Measurements from ENCODE around the gene DDX18. TPM values are rescaled to one million over a fixed set of nuclear protein-coding genes. Genes with fewer than 3 reads are reported as not detected.

The DDX18 gene
- total and polyA plus RNA-seq, 12 donors, result 17.5 to 40.4 (median 29.3) TPM

- Histone ChIP-seq H3K27me3 (peaks cover 0 to 36% (median 26%) of the 10 kb centered on the region in 7 donors), H3K36me3 (no peaks in the 10 kb centered on the region), H3K9me3 (peaks cover 0 to 8% (median 0%) of the 10 kb centered on the region in 11 donors), H3K4me1 (no peaks in the 10 kb centered on the region), H3K27ac (no peak overlapping the region), H3K4me3 (no peak overlapping the region)
- TF ChIP-seq CTCF (IDR thresholded peaks at IDR 0.05), result no peak
- DNase-seq (no peak), ATAC-seq (no peak)
- intact Hi-C loops (cut with DNase I), result no loop called here
Observed at GRCh38 chr2:117862459-117862858, 48.0 kb downstream of the DDX18 start.

GRCh38 chr2:117875786-117876185 is 61.3 kb downstream of the DDX18 start:
- no peak for TF ChIP-seq CTCF (IDR thresholded peaks at IDR 0.05)
- H3K27ac ChIP-seq, result no peak overlapping the region
- no peaks in the 10 kb centered on the region for H3K9me3 ChIP-seq
- WGBS, 2 donors, result 16 to 28% methylated on average over 1 of the region's 1 CpG
- DNase-seq, result no peak
- H3K36me3 ChIP-seq, result no peaks in the 10 kb centered on the region
- no peak overlapping the region for H3K4me3 ChIP-seq
- peaks cover 0 to 12% (median 0%) of the 10 kb centered on the region in 7 donors for H3K27me3 ChIP-seq
- H3K4me1 ChIP-seq, result no peaks in the 10 kb centered on the region
- intact Hi-C loops (cut with DNase I), result no loop called here
- no peak for ATAC-seq

DNA sequence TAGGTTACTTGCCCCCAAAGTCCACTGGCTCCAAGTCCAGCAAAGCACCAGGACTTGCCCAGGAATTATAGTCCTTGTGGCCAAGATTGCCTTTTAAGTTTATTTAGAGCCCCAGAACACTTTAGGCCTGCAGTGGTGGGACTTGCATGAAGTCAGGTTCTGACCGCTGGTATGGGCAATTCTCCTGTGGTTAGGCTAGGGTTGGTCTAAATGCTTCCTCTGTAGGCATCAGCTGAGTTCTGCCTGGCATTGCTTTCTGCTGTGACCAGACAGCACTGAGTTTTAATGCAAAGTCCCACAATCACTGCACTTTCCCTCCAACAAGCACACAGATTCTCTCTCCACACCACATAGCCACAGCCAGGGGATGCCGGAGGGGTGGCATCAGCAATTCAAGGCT is 64.5 kb downstream of the DDX18 start:
- TF ChIP-seq CTCF (IDR thresholded peaks at IDR 0.05), result no peak
- WGBS, 2 donors, result 87 to 88% methylated on average over 2 of the region's 2 CpGs
- H3K9me3 ChIP-seq, result peaks cover 0 to 11% (median 0%) of the 10 kb centered on the region in 11 donors
- H3K4me1 ChIP-seq, result no peaks in the 10 kb centered on the region
- ATAC-seq (no peak), DNase-seq (no peak)
- intact Hi-C loops (cut with DNase I), result no loop called here
- H3K27me3 ChIP-seq, result peaks cover 0 to 12% (median 0%) of the 10 kb centered on the region in 7 donors
- no peak overlapping the region for H3K27ac ChIP-seq
- H3K4me3 ChIP-seq, result no peak overlapping the region
- H3K36me3 ChIP-seq, result no peaks in the 10 kb centered on the region

Other genes starting within 250 kb of the DDX18 start
- 10 to 100 TPM; 23.2 to 43.7 (median 30.4) TPM for gene CCDC93, start 199.4 kb downstream of the DDX18 start, total RNA-seq
- gene CCDC93, start 199.4 kb downstream of the DDX18 start, polyA plus RNA-seq, result 10 to 100 TPM in 1 of 2 donors, 1 to 10 TPM in 1; 6.0 to 29.7 TPM

Measured in heart right ventricle (tissue), 16 donors.